Muscle layer of colon (tissue), 2 donors: Measurements from ENCODE around the gene METTL27.
"Not testable (repeated sequence)": the region's sequence is repeated elsewhere in the genome, so short reads cannot be mapped to it uniquely, and the experiment has no call there.

ENCODE experiments used
- H3K27ac ChIP-seq: one replicate; pipeline ENCODE4 v1.7.0; 2013; ENCODE audit warnings: low read depth, mild to moderate bottlenecking, low read length, moderate library complexity
- H3K27me3 ChIP-seq, 2 donors: one replicate each; pipeline ENCODE4 v1.7.0; 2013; ENCODE audit warnings: low read length in 2 of 2, mild to moderate bottlenecking in 2 of 2; ENCODE audit not compliant: insufficient read depth in 2 of 2, control insufficient read depth in 1 of 2
- H3K36me3 ChIP-seq: one replicate; pipeline ENCODE4 v1.7.0; 2013; ENCODE audit warnings: mild to moderate bottlenecking, low read length; ENCODE audit not compliant: insufficient read depth
- H3K4me1 ChIP-seq: one replicate; pipeline ENCODE4 v1.7.0; 2013; ENCODE audit warnings: mild to moderate bottlenecking, low read length; ENCODE audit not compliant: insufficient read depth
- H3K4me3 ChIP-seq, 2 donors: one replicate each; pipeline ENCODE4 v1.7.0; 2013; ENCODE audit warnings: low read length in 2 of 2, low read depth in 1 of 2, mild to moderate bottlenecking in 1 of 2, moderate library complexity in 1 of 2
- H3K9ac ChIP-seq: one replicate; pipeline ENCODE4 v1.7.0; 2013; ENCODE audit warnings: low read length
- H3K9me3 ChIP-seq: one replicate; pipeline ENCODE4 v1.7.0; 2013; ENCODE audit warnings: mild to moderate bottlenecking, low read length
- donor health status: abdominal sarcoma.
- donor health status: Adenocarcinoma of cecum.

METTL27 gene

DNA sequence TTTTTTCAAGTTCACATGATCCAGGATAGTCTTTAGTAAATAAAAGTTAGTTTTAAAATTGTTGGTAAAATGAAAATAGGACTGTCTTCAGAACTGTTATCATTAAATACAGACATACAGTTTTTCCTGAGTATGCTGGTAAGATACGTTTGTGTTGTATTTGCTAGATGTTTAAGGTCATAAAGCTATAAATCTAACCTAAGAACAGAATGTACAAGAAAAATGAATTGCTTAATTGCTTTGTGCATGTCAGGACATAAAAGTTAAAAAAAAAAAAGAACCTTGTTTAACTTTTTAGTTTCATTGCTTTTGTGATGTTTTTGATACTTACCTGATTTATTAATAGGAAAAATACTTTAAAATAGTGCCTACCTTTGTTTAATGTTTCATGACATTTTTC lies 40.7 kb downstream of the METTL27 start:
- Histone ChIP-seq H3K36me3 (no peaks in the 10 kb centered on the region), H3K4me3 (no peak overlapping the region), H3K4me1 (no peaks in the 10 kb centered on the region), H3K9ac (no peak overlapping the region), H3K9me3 (no peaks in the 10 kb centered on the region), H3K27ac (no peak overlapping the region), H3K27me3 (no peaks in the 10 kb centered on the region)

DNA sequence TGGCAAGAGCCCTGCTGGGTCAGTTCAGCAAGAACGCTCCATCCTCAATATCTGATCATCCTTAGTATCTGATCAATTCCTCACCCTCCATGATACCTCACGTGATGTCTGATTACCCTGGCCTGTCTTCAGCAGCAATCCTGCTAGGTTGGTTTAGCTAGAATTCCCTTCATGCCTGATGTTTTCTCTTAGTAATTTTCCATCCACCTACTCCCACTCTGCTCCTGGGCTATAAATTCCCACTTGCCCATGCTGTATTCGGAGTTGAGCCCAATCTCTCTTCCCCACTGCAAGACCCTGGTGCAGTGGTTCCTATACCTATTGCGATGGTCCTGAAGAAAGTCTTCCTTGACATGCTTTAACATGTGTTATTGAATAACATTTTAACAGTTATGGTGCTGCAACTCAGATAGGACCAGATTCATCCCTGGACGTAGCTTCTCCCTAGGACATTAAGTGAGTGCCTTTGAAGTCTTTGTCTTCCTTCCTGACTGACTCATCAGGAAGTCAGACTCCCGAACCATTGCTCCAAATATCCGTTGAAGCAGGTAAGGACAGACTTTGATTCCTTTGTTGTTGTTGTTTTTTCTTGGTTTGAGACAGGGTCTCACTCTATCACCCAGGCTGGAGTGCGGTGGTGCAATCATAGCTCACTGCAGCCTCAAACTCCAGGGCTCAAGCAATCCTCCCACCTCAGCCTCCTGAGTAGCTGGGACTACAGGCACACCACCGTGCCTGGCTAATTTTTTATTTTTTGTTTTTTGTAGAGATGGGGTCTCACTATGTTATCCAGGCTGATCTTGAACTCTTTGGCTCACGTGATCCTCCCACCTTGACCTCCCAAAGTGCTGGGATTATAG lies 42.8 kb downstream of the METTL27 start:
- Histone ChIP-seq H3K4me1 (no peaks in the 10 kb centered on the region), H3K27ac (no peak overlapping the region), H3K27me3 (no peaks in the 10 kb centered on the region), H3K9ac (no peak overlapping the region), H3K9me3 (no peaks in the 10 kb centered on the region), H3K36me3 (no peaks in the 10 kb centered on the region), H3K4me3 (no peak overlapping the region)

DNA sequence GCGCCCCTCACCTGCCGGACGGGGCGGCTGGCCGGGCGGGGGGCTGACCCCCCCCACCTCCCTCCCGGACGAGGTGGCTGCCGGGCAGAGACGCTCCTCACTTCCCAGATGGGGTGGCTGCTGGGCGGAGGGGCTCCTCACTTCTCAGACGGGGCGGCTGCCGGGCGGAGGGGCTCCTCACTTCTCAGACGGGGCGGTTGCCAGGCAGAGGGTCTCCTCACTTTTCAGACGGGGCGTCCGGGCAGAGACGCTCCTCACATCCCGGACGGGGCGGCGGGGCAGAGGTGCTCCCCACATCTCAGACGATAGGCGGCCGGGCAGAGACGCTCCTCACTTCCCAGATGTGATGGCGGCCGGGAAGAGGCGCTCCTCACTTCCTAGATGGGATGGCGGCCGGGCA lies 45.1 kb downstream of the METTL27 start:
- not testable (repeated sequence) for H3K9ac ChIP-seq, H3K36me3 ChIP-seq, H3K27ac ChIP-seq, H3K4me1 ChIP-seq, H3K9me3 ChIP-seq, H3K4me3 ChIP-seq, H3K27me3 ChIP-seq

DNA sequence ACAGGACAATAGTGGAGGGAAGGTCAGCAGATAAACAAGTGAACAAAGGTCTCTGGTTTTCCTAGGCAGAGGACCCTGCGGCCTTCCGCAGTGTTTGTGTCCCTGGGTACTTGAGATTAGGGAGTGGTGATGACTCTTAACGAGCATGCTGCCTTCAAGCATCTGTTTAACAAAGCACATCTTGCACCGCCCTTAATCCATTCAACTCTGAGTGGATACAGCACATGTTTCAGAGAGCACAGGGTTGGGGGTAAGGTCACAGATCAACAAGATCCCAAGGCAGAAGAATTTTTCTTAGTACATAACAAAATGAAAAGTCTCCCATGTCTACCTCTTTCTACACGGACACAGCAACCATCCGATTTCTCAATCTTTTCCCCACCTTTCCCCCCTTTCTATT lies 45.7 kb downstream of the METTL27 start:
- H3K9ac ChIP-seq, H3K4me3 ChIP-seq, H3K9me3 ChIP-seq, H3K27ac ChIP-seq, H3K36me3 ChIP-seq, H3K27me3 ChIP-seq, H3K4me1 ChIP-seq: not testable (repeated sequence)

DNA sequence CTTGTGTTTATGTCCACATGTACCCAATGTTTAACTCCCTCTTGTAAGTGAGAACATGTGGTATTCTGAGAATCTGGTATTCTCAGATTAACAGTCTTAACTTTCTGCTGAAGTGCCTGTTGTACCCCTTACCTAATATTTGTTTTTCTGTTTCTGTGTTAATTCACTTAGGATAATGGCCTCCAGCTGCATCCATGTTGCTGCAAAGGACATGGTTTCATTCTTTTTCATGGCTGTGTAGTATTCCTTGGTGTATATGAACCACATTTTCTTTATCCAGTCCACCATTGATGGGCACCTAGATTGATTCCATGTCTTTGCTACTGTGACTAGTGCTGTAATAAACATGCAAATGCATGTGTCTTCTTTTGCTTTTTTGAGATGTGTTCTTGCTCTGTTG lies 47.1 kb downstream of the METTL27 start:
- H3K27ac ChIP-seq, H3K27me3 ChIP-seq, H3K4me3 ChIP-seq, H3K36me3 ChIP-seq, H3K9ac ChIP-seq, H3K4me1 ChIP-seq, H3K9me3 ChIP-seq: not testable (repeated sequence)

DNA sequence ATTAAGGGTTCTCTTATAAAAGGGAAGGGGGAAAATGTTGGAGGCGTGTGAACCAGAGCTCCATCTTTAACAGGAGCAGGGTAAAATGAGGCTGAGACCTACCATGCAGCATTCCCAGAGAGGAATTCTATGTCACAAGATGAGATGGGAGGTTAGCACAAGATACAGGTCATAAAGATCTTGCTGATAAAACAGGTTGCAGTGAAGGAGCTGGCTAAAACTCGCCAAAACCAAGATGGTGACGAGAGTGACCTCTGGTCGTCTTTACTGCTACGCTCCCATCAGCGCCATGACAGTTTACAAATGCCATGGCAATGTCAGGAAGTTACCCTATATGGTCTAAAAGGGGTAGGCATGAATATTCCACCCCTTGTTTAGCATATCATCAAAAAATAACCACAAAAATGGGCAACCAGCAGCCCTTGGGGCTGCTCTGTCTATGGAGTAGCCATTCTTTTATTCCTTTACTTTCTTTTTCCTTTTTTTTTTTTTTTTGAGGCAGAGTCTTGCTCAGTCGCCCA lies 51.1 kb downstream of the METTL27 start:
- H3K9ac ChIP-seq, H3K4me3 ChIP-seq, H3K27me3 ChIP-seq, H3K36me3 ChIP-seq, H3K9me3 ChIP-seq, H3K27ac ChIP-seq, H3K4me1 ChIP-seq: not testable (repeated sequence)

DNA sequence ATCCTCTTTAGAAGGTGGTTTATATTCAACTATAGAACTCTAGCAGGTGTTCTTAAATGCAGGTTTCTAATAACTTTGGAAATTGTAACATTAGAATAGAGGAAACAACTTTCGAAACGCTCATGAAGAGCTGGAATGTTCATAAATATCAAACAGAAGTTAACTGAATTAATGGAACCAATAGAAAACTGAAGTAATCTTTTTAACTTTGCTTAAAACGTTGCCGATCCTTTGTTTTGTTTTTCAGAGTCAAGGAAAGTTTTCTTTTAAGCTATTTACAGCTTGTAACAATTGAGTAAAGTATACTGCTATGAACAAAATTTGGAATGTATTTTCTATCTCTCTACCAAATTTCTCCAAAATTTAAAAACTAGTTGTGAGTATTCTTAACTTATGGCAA lies 53.3 kb downstream of the METTL27 start:
- no peaks in the 10 kb centered on the region for H3K36me3 ChIP-seq
- no peaks in the 10 kb centered on the region for H3K4me1 ChIP-seq
- H3K27ac ChIP-seq, result no peak overlapping the region
- no peaks in the 10 kb centered on the region for H3K27me3 ChIP-seq
- H3K9ac ChIP-seq, result no peak overlapping the region
- H3K4me3 ChIP-seq, result no peak overlapping the region
- H3K9me3 ChIP-seq, result no peaks in the 10 kb centered on the region

DNA sequence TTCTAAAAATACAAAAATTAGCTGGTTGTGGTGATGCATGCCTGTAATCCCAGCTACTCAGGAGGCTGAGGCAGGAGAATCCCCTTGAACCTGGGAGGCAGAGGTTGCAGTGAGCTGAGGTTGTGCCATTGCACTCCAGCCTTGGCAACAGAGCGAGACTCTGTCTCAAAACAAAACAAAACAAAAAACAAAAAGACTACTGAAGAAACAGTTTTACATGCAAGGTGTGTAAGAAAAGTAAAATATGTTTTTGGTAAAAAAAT lies 54.6 kb downstream of the METTL27 start:
- H3K27ac ChIP-seq, H3K9ac ChIP-seq, H3K4me1 ChIP-seq, H3K36me3 ChIP-seq, H3K27me3 ChIP-seq, H3K9me3 ChIP-seq, H3K4me3 ChIP-seq: not testable (repeated sequence)

DNA sequence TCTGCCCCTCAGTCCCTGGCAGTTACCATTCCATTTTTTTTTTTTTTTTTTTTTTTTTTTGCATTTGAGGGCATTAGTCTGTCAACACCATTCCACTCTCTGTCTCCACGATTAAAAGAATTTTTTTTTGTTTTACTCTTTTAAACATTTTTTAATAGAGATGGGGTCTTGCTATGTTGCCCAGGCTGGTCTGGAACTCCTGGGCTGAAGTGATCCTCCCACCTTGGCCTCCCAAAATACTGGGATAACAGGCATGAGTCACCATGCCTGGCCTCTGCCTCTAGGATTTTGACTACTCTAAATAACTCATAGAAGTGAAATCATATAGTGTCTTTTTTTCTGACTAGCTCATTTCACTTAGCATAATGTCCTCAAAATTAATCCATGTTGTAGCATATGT lies 55.7 kb downstream of the METTL27 start:
- Histone ChIP-seq H3K9ac (no peak overlapping the region), H3K27ac (no peak overlapping the region), H3K36me3 (no peaks in the 10 kb centered on the region), H3K4me3 (no peak overlapping the region), H3K4me1 (no peaks in the 10 kb centered on the region), H3K9me3 (no peaks in the 10 kb centered on the region), H3K27me3 (no peaks in the 10 kb centered on the region)
